Measurements from ENCODE around the gene LSM5. TPM values are rescaled to one million over a fixed set of nuclear protein-coding genes. Genes with fewer than 3 reads are reported as not detected.

The LSM5 gene
- total RNA-seq, 1 donor from 2014 or later: 50.5 TPM

DNA sequence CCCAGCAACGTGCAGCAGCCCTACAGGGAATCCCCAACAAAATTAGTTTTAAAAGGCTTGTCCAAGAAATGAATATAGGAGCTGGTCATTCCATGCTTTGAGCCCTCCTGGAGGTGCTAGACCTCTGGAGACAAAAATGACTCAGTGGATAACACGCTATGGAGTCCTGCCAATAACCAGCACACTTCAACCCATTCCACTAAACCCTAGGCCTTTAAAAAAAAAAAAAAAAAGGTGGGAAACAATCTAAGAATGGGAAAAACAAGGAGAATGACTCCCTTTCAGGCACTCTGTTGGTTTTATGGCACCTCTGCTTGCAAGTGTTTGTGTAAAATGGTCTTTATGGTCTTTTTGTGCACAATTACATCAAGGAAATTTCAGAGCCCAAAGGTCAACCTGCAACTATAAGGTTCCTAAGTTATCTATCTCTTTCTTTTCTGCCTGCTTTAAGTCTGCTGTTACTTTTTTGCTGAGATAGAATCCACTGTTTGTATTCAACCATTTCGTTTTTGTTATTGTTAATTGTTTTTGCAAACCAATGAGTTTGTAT is 26.4 kb upstream of the LSM5 start:
- H3K27ac Mint-ChIP-seq (ENCODE audit: unreplicated experiment): no peak overlapping the region
- peaks cover 18% of the 10 kb centered on the region for H3K9me3 Mint-ChIP-seq (ENCODE audit: unreplicated experiment)
- H3K4me1 Mint-ChIP-seq (ENCODE audit: unreplicated experiment): peaks cover 22% of the 10 kb centered on the region

DNA sequence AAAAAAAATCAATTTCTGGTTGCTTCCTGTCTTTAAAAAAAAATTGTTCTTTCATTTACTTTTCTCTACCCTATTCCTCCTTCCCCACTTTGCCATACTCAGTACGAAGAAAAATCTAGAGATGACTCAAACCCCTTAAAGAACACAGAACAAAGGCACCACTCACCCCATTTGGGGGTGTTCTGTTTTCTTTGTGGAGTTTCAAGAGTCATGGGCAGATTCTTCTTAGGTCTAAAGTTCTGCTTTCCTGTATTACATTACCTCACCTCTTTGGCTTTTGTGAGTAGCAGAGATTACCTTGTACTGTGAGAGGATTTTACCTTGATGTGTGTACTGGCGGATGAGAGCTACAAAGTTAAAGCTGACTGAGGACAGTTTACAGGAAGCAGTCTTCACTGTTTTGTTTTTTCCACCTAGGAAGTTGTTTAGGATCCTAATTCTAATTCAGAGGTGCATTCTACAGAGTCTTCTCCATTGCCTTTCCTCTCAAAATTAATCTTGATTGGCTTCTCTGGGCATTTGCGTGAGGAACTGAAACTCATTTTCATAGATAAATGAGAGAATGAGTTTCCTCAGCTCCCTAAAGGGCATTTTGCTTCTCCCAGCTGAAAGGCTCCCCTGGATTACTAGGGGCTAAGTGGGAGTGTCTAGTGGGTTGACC is 25.8 kb upstream of the LSM5 start:
- Mint-ChIP-seq H3K36me3 (ENCODE audit: low read depth, unreplicated experiment) (peaks cover 62% of the 10 kb centered on the region), H3K27me3 (ENCODE audit: unreplicated experiment) (peaks cover 9% of the 10 kb centered on the region), H3K9me3 (ENCODE audit: unreplicated experiment) (peaks cover 14% of the 10 kb centered on the region), H3K4me1 (ENCODE audit: unreplicated experiment) (peaks cover 27% of the 10 kb centered on the region), H3K27ac (ENCODE audit: unreplicated experiment) (peak overlapping the region; percentile 5), H3K4me3 (ENCODE audit: unreplicated experiment) (no peak overlapping the region)
- no peak for TF ChIP-seq CTCF (IDR thresholded peaks at IDR 0.05; ENCODE audit: unreplicated experiment)
- no peak for DNase-seq (ENCODE audit: low spot score)

More for the DNA sequence above, 26.4 kb upstream of the LSM5 start:
- Mint-ChIP-seq H3K36me3 (ENCODE audit: low read depth, unreplicated experiment) (peaks cover 62% of the 10 kb centered on the region), H3K27me3 (ENCODE audit: unreplicated experiment) (peaks cover 8% of the 10 kb centered on the region), H3K4me3 (ENCODE audit: unreplicated experiment) (peak overlapping the region; percentile 37)
- no peak for TF ChIP-seq CTCF (IDR thresholded peaks at IDR 0.05; ENCODE audit: unreplicated experiment)
- no peak for DNase-seq (ENCODE audit: low spot score)

GRCh38 chr7:32513210-32513609 is 23.0 kb upstream of the LSM5 start:
- Mint-ChIP-seq H3K27ac (ENCODE audit: unreplicated experiment) (peak overlapping the region; percentile 2), H3K27me3 (ENCODE audit: unreplicated experiment) (peaks cover 8% of the 10 kb centered on the region), H3K9me3 (ENCODE audit: unreplicated experiment) (peaks cover 7% of the 10 kb centered on the region), H3K36me3 (ENCODE audit: low read depth, unreplicated experiment) (peaks cover 48% of the 10 kb centered on the region), H3K4me1 (ENCODE audit: unreplicated experiment) (peaks cover 27% of the 10 kb centered on the region), H3K4me3 (ENCODE audit: unreplicated experiment) (no peak overlapping the region)
- DNase-seq (ENCODE audit: low spot score): no peak
- no peak for TF ChIP-seq CTCF (IDR thresholded peaks at IDR 0.05; ENCODE audit: unreplicated experiment)

DNA sequence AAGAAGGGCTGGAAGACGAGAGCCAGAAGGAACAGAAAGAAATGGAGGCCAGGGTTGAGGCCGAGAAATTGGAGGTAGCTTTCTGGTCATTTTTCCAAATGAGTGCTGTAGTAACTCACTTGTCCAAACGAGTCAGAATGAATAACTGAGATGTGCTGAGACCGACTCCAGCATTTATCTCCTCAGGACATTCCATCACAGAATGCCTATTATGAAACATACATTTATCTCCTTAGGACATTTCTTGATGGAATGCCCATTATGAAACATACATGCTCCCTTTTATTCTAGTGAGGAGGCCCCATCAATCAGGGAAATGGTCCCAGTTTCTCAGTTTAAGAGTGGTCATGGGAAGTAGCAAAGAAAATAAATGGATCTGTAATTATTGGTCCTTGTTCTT is 21.6 kb upstream of the LSM5 start:
- peaks cover 8% of the 10 kb centered on the region for H3K27me3 Mint-ChIP-seq (ENCODE audit: unreplicated experiment)
- no peak for TF ChIP-seq CTCF (IDR thresholded peaks at IDR 0.05; ENCODE audit: unreplicated experiment)
- no peak for DNase-seq (ENCODE audit: low spot score)
- H3K4me3 Mint-ChIP-seq (ENCODE audit: unreplicated experiment): peak overlapping the region; percentile 10
- peaks cover 3% of the 10 kb centered on the region for H3K9me3 Mint-ChIP-seq (ENCODE audit: unreplicated experiment)
- H3K4me1 Mint-ChIP-seq (ENCODE audit: unreplicated experiment): peaks cover 27% of the 10 kb centered on the region
- peaks cover 41% of the 10 kb centered on the region for H3K36me3 Mint-ChIP-seq (ENCODE audit: low read depth, unreplicated experiment)
- H3K27ac Mint-ChIP-seq (ENCODE audit: unreplicated experiment): peak overlapping the region; percentile 19

GRCh38 chr7:32507414-32507813 is 17.2 kb upstream of the LSM5 start:
- H3K36me3 Mint-ChIP-seq (ENCODE audit: low read depth, unreplicated experiment): peaks cover 12% of the 10 kb centered on the region

More at GRCh38 chr7:32507414-32507813, 17.2 kb upstream of the LSM5 start:
- DNase-seq (ENCODE audit: low spot score): no peak
- peaks cover 6% of the 10 kb centered on the region for H3K4me1 Mint-ChIP-seq (ENCODE audit: unreplicated experiment)
- H3K9me3 Mint-ChIP-seq (ENCODE audit: unreplicated experiment): no peaks in the 10 kb centered on the region
- H3K27ac Mint-ChIP-seq (ENCODE audit: unreplicated experiment): no peak overlapping the region
- no peak overlapping the region for H3K4me3 Mint-ChIP-seq (ENCODE audit: unreplicated experiment)
- peaks cover 4% of the 10 kb centered on the region for H3K27me3 Mint-ChIP-seq (ENCODE audit: unreplicated experiment)
- TF ChIP-seq CTCF (IDR thresholded peaks at IDR 0.05; ENCODE audit: unreplicated experiment): no peak
